HG02943 (cell line): ENCODE measurements around the gene UBR3.

Experiments used
- ATAC-seq: cut with Tn5 transposase; IDR thresholded peaks from one replicate; pipeline ENCODE4 v1.9.1; 2021; ENCODE audit warnings: mild to moderate bottlenecking, low read depth, moderate library complexity; ENCODE audit not compliant: unreplicated experiment

Gene UBR3

GRCh38 chr2:170029551-170029950 is 202.3 kb downstream of the UBR3 start:
- no peak for ATAC-seq

GRCh38 chr2:170030040-170030439 is 202.8 kb downstream of the UBR3 start:
- ATAC-seq = no peak

- ATAC-seq = no peak
Observed at GRCh38 chr2:170031288-170031687, 204.0 kb downstream of the UBR3 start.

- ATAC-seq = no peak
Observed at GRCh38 chr2:170034596-170034995, 207.3 kb downstream of the UBR3 start.

- ATAC-seq = no peak
Observed at GRCh38 chr2:170038734-170039133, 211.5 kb downstream of the UBR3 start.

- no peak for ATAC-seq
Observed at GRCh38 chr2:170039401-170040172, 212.3 kb downstream of the UBR3 start.

GRCh38 chr2:170044751-170045478 is 217.7 kb downstream of the UBR3 start:
- no peak for ATAC-seq

GRCh38 chr2:170047331-170048065 is 220.2 kb downstream of the UBR3 start:
- no peak for ATAC-seq

GRCh38 chr2:170052151-170052550 is 224.9 kb downstream of the UBR3 start:
- no peak for ATAC-seq

- no peak for ATAC-seq
Observed at GRCh38 chr2:170054997-170055396, 227.7 kb downstream of the UBR3 start.

- ATAC-seq = no peak
Observed at GRCh38 chr2:170056900-170057299, 229.6 kb downstream of the UBR3 start.

- ATAC-seq = no peak
Observed at GRCh38 chr2:170063456-170064235, 236.4 kb downstream of the UBR3 start.

GRCh38 chr2:170070778-170071177 is 243.5 kb downstream of the UBR3 start:
- ATAC-seq = no peak

GRCh38 chr2:170073288-170073687 is 246.0 kb downstream of the UBR3 start:
- ATAC-seq = no peak

- no peak for ATAC-seq
Observed at GRCh38 chr2:170076189-170076588, 248.9 kb downstream of the UBR3 start.

- no peak for ATAC-seq
Observed at GRCh38 chr2:170077830-170078569, 250.7 kb downstream of the UBR3 start.

- no peak for ATAC-seq
Observed at GRCh38 chr2:170084820-170085491, 257.7 kb downstream of the UBR3 start.

GRCh38 chr2:170086117-170086688 is 258.9 kb downstream of the UBR3 start:
- ATAC-seq = no peak
